ENCODE measurements around the gene ZBTB7C.
A peak's percentile ranks its signal among the peaks of the same experiment; 100 is the strongest.

Gene ZBTB7C

DNA sequence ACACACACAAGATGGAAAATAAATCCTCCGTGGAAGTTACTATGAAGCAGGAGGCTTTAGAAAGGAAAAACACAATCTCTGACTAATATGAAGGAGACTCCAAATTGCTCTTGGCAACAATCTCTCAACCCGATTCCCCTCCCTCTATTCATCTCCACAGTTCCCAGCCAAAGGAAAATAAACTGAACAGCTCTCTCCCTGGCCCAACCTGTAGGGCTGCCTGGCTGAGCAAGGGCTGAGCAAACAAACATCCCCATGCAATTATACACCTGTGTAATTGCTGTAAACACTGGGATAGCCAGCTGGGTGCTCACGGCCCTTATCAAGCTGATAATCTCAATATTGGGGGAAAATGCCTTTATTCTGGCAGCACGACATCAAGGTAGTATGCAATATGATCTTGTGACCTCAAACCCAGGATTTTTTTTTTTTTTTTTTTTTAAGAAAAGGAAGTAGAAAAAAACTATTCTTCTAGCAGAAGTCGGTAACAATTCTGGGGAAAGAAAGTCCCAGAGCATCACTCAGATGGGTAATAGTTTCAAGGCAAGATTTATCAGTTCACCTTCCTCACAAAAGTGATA is 275.4 kb downstream of the ZBTB7C start:
- DNase-seq: peak; percentile 44

DNA sequence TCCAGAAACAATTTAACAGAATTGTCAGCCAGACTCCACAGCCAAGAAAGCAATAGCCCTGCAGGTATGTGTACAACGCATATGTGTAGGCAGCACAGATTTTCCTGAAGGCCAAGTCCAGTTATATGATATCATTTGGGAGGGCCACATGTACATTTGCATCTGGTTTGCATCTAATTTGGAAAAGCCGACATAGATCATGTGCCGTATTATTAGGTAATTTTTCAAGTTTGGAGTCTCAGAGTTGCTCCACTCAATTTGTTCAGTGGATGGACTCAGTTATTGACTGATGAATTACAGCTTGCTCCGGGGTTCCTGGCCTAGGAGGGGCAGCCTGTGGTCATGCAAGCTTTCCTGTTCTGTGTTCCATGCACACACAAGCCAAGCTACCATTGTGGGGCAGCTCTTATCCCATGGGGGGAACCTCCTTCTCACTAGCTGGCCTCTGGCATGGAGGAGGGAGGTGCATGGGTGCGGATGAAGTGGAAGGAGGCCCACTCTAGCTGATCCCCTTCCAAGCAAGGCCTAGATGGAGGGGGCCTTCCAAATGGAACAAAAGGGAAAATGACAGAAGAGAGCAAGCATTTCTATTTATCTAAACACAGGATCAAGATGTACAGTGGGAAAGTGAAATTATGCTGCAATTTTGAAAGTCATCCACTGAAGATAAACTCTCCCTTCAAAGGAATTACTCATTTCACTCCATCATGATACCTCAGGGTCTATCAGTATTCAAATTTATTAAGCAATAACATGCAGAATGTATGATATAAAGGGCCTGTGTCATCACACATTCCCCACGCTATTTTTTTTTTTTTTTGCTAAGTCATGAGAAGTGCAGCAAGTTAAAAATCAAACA is 276.2 kb downstream of the ZBTB7C start:
- DNase-seq: no peak

DNA sequence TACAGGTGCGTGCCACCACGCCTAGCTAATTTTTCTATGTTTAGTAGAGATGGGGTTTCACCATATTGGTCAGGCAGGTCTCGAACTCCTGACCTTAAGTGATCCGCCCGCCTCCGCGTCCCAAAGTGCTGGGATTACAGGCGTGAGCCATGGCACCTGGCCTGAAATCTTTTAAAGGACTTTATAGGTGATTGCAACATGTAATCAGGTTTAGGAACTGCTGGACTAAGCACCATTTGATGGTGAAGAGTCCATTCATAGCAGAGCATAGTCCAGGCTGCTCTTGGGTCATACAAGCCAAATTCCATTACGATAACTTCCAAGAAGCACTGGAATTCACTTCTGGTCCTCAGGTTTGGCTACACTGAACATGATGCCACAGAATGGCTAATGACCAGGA is 278.1 kb downstream of the ZBTB7C start:
- no peak for DNase-seq

DNA sequence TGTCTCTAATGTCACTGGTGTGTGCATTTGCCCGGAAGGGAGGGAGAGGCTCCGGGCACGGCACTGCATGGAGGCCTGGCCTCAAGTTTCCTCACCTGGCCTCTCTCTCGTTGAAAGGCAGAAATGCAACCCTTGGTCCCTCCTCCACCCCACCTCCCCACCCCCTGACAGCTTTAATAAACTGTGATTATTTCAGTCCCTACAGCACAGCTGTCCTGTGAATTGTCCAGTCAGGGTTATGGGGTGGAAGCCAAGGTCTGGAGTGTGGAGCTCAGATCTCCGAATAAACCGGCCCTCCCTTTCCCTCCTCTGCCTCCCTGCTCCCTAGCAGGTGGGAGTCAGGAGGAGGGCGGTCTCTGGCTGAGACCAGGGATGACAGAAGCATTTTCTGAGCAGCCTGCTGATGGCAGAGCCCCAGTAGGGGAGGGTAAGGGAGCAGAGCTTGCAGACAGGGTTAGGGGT is 279.5 kb downstream of the ZBTB7C start:
- DNase-seq: no peak

DNA sequence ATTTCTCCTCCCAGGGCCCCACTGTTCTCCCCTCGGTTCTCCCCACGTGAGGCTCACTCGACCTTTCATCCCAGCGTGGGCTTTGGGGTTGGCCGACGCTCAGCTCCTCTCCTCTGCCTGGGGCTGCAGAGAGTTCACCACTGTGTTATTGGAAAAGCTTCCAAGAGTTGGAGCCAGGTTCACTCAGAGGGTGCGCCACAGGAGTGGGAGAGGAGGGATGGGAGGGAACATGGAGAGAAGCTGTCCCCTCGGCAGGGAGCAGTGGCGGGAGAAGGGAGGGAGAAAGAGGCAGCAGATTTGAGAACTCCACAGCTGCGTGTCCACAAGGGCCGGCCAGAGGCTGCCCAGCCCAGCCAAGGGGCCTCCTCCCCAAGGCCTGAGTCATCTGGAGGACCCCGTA is 281.6 kb downstream of the ZBTB7C start:
- no peak for DNase-seq

DNA sequence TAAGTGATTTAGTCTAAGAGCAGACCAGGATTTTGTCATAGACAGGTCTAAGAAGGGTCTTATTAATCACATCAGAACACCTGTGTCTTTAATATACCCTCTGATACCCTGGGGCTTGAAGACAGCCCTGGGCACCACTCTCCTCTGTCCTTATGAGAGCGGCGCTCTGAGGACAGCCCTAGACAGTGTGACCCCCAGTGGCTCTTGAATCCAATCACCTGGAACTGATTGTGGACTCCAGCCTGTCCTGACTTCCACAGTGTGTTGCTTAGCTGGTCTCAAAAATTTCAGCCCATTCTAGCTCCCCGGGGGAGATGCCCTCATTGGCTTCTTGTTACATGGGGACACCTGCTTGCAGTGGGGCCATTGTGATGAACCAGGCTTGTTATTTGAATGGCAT is 282.9 kb downstream of the ZBTB7C start:
- DNase-seq: no peak

DNA sequence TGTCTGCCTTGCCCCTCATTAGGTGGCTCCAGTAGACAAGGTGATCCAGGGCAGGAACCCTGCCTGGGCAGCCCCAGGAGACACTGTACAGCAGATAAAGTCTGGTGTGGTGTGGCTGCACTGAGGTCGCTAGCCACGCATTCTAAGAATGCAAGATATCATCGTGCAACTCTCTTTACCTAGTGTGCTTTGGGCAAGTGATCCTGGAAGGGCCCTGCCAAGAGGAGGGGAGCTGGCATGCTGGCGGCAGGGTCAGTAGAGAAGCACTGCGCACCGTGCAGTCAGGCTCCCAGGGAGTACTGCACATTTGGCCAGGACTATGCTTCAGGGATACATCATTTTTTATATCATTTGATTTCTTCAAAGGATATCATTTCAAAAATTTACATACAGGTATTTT is 283.5 kb downstream of the ZBTB7C start:
- DNase-seq: no peak

DNA sequence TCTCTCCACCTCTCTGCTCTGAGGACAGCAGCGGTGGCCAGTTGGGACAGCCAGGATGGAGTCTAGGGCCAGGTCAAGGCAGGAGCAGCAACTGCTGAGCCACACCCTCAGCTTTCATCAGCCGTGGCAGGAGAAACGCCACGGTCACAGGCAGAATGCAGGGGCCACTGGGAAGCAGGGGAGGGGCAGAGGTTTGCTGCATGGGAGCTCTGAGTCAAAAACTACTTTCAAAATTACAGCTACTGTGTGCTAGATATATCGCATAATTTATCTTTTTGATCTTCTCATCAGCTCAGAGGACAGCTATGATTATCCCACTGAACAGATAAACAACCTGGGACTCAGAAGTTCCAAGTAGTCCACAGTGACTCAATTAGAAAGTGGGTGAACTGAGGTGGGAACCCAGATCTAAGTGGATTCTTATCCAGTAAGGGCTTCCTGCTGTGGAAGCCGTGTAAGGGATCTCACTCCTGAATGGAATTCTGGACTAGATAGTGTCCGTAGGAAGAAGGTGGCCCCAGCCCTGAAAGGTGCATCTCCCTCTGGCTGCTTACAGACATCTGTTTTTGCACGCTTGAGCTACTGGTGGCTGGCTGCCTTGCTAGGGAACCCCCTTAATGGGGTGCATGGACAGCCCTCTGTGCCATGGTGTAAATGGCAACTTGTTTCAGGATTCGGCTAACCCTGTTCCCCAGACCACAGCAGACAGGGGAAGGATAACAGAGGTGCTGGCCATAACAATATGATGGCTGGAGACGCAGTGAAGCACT is 284.1 kb downstream of the ZBTB7C start:
- no peak for DNase-seq

DNA sequence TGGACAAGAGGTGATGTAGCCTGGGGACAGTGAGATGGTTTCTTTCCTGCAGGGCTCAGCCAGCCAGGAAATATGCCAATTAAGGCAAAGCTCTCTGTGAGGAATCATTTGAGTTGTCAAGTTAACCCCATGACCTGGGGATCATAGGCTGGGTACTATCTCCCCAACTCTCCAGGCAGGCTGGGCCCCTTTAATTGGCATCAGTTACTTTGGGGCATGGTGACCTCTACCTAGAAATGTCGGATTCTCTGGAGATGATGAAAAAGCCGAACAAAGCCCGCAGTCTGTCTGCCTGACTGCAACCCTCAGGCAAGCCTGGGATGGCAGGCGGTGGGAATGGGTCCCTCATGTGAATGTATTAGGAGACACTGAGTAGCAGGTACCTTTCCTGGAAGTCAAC is 285.2 kb downstream of the ZBTB7C start:
- no peak for DNase-seq

DNA sequence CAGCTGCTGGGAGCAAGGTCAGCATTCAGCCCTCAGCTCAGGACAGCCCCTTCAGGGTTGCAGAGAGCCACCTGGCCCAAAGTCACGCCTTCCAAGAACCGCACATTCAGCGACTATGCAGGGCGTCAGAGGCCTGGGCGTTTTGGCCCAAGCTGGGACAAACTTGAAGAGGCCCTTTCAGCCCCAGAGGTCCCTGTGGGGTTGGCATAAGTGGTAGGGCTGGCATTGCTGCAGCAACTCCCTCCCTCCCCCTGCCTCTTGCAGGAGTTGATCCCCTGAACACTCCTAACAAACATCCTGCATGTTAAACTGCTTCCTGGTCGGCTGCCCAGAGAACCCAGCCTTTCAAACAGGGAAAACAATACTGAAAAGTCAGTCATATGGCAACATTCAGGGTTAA is 285.9 kb downstream of the ZBTB7C start:
- DNase-seq: no peak

DNA sequence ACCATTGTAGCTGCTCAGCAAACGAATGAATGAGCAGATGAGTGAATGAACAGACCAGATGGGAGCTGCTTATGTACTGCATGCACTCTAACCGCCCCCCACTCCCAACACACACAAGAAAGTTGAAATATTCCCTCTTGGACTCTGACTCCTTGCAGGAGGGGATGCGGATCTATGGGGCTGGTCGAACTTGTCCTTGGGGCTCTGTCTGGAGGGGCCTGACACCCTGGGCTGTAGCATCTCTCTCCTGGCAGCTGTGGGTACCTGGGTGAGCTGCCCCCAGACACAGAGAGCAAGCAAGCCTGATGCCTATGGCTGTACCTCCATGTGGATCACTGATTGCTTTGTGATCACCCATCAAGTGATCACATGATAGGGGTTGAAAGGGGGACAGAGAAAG is 286.4 kb downstream of the ZBTB7C start:
- DNase-seq: no peak

DNA sequence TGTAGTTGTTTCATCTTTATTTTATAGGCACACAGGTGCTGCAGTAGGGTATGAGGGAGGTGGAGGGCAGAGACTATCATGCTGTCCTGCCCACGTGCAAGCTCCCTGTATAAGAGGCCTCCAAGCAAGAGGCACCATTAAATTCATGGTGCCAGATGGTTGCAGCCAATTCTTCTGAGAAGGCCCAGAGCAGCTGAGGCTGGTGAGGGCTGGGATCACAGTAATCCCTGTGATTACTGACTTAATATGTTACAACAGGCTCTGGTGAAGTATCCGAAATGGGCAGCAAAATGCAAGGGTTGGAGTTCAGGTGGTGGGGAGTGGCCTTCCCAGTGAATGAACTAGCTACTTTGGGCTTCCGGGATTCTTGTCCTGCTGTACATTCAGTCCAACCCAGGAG is 286.8 kb downstream of the ZBTB7C start:
- no peak for DNase-seq

DNA sequence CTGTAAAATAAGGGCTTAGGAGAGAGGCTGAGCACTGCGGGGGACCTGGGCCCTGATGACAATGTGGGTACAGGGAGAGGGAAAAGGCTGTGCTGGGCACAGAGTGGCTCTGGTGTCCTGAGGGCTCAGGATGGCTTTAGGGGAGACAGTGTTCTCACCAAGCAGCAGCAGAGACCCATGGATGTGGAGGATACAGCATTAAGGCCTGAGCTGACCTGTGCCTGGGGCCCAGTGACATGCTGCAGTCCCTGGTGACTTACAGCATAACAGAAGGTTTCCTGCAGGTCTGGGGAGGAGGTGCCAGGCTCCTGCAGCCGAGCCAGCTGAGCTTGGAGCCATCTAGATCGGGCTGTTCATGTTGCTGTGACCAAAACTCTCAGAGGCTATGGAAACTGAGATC is 287.4 kb downstream of the ZBTB7C start:
- DNase-seq: no peak

DNA sequence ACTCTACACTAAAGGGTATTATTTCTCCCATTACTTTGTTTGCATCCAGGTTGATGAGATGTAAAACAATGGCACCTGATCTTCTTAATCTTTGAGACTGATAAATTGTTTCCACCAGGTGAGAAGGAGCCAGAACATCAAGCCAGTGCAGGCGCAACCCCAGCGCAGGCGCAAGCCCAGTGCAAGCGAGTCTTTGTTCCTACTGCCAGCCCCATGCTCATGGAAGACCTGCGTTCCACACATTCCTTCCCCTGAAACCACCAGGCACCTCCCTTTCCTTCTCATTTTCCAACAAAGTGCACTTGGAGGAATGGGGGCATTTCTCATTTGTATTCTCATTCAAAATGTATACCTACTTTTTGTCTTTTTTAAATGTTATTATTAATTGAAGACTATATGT is 290.0 kb downstream of the ZBTB7C start:
- peak; percentile 47 for DNase-seq

DNA sequence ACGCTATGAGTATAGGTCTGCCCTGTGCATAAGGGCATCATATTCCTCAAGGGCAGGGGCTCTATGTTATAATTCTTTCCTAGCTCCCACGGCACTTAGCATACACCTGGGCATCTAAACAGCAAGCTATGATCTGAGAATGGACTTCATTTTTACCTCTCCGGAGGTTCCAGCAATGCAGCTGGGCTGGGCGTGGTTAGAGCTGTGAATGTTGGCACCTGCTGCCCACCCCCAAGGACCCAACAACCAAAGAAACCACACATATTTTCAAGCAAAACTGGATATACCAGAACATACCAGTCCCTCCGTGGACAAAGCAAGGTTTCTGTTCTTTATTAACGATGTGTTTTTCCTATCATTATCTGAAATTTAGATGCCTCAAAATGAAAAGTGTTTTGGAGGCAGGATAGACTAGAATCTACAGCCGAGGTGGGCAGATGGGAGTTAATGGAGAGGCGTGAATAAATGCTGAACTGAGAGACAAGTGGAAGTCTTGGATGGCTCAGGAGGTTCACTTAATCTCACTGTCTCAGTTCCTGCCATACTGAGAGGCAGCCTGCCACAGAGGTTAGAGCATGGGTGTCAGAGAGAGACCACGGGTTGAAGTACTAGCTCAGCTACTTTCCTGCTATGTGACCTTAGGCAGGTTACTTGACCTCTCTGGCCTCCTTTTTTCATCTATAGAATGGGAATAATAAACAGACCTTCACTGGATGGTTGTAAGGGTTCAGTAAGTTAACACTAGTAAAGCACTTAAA is 292.1 kb downstream of the ZBTB7C start:
- DNase-seq: no peak

DNA sequence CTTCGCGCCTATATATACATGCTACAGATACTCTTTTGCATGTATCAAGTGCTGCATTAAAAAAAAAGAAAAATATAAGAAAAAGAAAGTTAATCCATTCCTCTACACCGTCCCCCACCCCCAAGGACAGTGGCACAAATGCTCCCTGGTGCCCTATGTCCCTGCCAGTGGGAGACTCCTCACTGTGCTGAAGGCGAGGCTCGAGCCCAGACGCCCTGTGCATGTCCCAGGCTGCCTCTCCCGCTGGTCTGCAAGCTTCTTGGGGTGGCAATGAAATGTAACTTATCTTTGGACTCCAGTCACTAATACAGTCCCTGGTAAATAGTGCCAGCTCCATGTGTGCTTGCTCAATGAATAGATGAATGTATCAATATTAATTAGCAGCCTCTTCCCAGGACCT is 293.2 kb downstream of the ZBTB7C start:
- DNase-seq: no peak

DNA sequence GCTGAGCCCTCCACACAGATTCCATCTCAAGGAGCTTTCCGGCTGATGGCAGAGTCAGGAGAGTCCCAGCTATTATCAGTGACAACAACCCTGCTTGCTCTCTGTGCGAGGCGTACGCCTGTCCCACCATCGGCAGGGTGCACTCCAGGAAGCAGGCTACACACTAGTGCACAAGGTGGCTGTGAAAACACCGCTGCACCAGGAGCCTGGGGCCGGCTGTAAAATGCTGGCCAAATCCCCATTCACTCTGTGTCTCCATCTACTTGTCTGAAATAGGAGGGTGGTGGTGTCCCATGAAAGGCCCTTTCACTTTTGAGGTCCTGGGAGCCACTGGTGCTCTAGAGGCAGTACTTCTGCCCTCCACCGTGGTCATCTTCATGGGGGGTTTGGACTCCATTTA is 295.5 kb downstream of the ZBTB7C start:
- no peak for DNase-seq

DNA sequence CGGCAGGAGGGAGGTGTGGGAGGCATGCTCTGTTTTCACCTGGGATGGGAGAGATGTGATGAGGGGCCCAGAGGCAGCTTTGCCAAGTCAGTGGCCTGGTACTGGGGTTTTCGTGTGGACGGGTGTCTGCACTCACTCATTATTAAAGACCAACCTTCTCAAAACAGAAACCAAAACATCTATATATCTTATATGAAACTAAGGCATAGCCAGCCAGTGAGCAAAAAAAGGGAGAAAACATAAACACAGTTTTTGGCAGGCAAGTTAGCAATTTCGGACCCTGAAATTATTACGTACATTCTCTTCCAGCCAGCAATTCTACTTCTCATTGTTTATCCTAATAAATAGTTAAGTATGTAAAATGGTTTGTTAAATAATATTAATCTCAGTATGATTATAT is 297.6 kb downstream of the ZBTB7C start:
- no peak for DNase-seq

DNA sequence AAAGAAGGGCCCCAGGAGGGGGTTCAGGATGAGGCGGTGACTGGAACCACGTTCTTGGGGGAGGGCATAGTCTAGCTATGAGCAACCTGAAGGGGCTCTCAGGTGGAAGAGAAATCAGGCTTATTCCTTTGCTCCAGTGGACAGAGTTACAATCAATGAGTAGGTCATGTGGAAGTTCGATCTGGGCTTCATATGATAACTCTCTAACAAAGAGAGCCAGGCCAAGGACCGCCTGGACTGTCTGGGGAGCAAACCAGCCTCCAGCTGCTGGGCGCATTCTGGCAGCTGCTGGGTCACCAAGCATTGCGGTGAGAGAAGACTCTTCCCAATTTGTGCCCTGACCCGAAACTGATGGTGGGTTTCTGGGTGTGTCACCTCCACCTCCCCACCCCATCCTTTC is 298.4 kb downstream of the ZBTB7C start:
- no peak for DNase-seq

DNA sequence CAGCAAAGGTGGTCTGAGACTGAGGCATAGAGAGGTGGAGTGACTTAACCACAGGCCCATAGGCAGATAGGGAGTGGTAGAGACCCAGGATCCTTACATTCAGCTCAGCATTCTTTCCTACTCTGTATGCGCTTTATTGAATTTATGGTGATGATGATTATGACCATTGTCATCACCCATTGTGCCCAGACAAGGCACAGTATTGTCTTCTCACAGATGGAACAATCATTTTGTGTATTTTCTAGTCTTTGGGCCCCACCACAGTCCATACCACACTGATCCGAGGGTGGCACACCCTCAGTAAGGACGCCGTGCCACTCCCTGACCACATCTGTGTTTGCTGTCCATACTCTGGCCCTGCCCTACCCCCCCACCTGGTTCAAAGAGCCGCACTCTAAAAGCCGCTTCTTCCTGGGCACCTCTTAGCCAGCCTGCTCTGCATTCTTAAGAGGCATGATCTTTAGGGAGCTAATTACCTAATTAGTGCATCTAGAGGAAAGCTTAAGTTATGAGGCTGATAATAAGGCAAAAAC is 299.2 kb downstream of the ZBTB7C start:
- no peak for DNase-seq

DNA sequence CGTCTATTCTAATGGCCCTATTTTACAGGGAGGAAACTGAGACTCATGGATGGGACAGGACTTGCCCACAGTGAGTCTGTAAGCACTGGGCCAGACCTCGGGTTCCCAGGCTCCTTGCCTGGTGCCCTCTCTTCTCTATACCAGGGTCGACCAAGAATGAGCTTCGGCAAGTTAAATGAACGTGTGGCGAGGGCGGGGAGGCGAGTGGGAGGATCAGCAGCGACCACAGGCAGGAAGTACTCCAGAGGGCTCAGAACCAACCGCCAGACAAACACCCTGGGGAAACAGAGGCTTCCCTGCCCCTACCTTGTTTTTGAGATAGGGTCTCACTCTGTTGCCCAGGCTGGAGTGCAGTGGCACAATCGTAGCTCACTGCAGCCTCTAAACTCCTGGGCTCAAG is 301.0 kb downstream of the ZBTB7C start:
- DNase-seq: no peak

DNA sequence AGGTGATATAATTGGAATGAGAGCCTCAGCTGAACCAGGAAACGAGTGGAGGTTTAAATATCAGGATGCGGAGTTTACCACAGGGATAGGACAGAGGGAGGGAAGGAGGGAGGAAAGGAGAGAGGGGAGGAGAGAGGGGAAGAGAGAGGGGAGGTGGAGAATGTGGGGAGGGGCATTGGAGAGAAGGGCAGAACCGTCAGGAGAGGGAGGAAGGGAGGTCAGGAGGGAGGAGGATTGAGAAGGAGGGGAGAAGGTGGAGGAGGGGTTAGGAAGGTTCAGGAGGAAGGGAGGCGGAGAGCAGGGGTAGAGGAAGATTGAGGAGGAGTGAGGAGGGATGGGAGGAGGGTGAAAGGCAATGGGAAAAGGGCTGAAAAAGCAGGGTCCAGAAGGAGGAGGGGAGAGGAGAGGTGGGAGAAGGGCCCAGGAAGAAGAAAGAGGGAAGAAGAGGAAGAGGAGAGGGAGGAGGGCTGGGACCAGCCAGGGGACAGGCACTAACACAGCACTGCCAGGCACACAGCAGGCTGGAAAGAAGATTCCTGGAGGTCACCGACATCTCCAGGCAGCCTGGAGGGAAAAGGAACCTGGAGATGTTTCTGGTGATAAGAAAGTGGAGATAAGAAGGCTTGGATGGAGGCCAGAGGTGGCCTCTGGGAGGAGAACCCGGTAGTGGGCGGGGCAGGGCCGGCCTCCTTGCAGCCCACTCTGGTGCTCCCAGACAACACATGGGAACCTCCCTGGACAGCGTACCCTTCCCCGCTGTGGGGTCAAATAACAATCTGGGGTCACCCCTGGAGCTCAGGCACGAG is 302.0 kb downstream of the ZBTB7C start:
- DNase-seq: no peak

All from kidney glomerular epithelial cell (primary cell).